ENCODE measurements around the gene ZNF845. TPM values are rescaled to one million over a fixed set of nuclear protein-coding genes. Genes with fewer than 3 reads are reported as not detected.
"Not testable (repeated sequence)": the region's sequence is repeated elsewhere in the genome, so short reads cannot be mapped to it uniquely, and the experiment has no call there.

Gene ZNF845
- total RNA-seq, 1 donor from 2014 or later, result 8.6 TPM

- peaks cover 7% of the 10 kb centered on the region for H3K4me1 Mint-ChIP-seq (ENCODE audit: unreplicated experiment)
- H3K36me3 Mint-ChIP-seq (ENCODE audit: low read depth, unreplicated experiment), result peaks cover 16% of the 10 kb centered on the region
- no peak for TF ChIP-seq CTCF (IDR thresholded peaks at IDR 0.05; ENCODE audit: unreplicated experiment)
- peaks cover 2% of the 10 kb centered on the region for H3K27me3 Mint-ChIP-seq (ENCODE audit: unreplicated experiment)
- peaks cover 6% of the 10 kb centered on the region for H3K9me3 Mint-ChIP-seq (ENCODE audit: unreplicated experiment)
- H3K27ac Mint-ChIP-seq (ENCODE audit: unreplicated experiment), result peak overlapping the region; percentile 93
- peak overlapping the region; percentile 96 for H3K4me3 Mint-ChIP-seq (ENCODE audit: unreplicated experiment)
- DNase-seq (ENCODE audit: low spot score), result peak; percentile 62
Observed at GRCh38 chr19:53333066-53333462, 485 bp upstream of the ZNF845 start.

DNA sequence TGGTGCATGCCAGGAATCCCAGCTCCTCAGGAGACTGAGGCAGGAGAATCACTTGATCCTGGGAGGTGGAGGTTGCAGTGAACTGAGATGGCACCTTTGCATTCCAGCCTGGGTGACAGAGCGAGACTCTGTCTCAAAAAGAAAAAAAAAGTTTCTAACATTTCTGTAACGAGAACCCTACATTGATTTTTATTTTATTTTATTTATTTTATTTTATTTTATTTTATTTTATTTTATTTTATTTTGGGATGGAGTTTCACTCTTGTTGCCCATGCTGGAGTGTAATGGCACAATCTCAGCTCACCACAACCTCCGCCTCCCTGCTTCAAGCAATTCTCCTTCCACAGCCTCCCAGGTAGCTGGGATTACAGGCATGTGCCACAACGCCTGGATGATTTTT lies 10.9 kb downstream of the ZNF845 start:
- H3K4me1 Mint-ChIP-seq (ENCODE audit: unreplicated experiment); DNase-seq (ENCODE audit: low spot score); H3K27me3 Mint-ChIP-seq (ENCODE audit: unreplicated experiment); H3K27ac Mint-ChIP-seq (ENCODE audit: unreplicated experiment); H3K4me3 Mint-ChIP-seq (ENCODE audit: unreplicated experiment); H3K9me3 Mint-ChIP-seq (ENCODE audit: unreplicated experiment): not testable (repeated sequence)
- peaks cover 64% of the 10 kb centered on the region for H3K36me3 Mint-ChIP-seq (ENCODE audit: low read depth, unreplicated experiment)

DNA sequence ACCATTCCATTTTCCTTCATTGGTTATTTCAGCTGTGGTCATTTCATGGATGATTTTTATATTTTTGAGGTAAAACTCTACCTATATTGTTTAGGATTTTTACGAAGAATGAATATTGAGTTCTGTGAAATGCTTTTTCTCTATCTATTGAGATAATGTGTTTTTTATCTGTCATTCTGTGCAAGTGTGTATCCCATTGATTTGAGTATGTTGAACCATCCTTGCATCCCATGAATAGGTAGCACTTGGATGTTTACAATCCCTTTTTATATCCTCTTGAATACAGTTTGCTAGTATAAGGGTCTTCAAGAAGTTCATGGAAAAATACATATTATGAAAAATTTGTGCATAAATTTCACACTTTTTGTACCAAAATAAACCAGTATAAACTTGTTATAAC lies 22.2 kb downstream of the ZNF845 start:
- H3K4me1 Mint-ChIP-seq (ENCODE audit: unreplicated experiment), result no peaks in the 10 kb centered on the region
- H3K27me3 Mint-ChIP-seq (ENCODE audit: unreplicated experiment), result peaks cover 1% of the 10 kb centered on the region
- no peak for TF ChIP-seq CTCF (IDR thresholded peaks at IDR 0.05; ENCODE audit: unreplicated experiment)
- H3K9me3 Mint-ChIP-seq (ENCODE audit: unreplicated experiment), result peaks cover 34% of the 10 kb centered on the region
- H3K27ac Mint-ChIP-seq (ENCODE audit: unreplicated experiment), result no peak overlapping the region
- no peak for DNase-seq (ENCODE audit: low spot score)
- H3K4me3 Mint-ChIP-seq (ENCODE audit: unreplicated experiment), result no peak overlapping the region
- peaks cover 57% of the 10 kb centered on the region for H3K36me3 Mint-ChIP-seq (ENCODE audit: low read depth, unreplicated experiment)

GRCh38 chr19:53357821-53358581 lies 24.5 kb downstream of the ZNF845 start:
- DNase-seq (ENCODE audit: low spot score), result no peak
- Mint-ChIP-seq H3K9me3 (ENCODE audit: unreplicated experiment) (peaks cover 11% of the 10 kb centered on the region), H3K27ac (ENCODE audit: unreplicated experiment) (no peak overlapping the region), H3K4me3 (ENCODE audit: unreplicated experiment) (no peak overlapping the region), H3K4me1 (ENCODE audit: unreplicated experiment) (no peaks in the 10 kb centered on the region), H3K27me3 (ENCODE audit: unreplicated experiment) (peaks cover 1% of the 10 kb centered on the region), H3K36me3 (ENCODE audit: low read depth, unreplicated experiment) (peaks cover 35% of the 10 kb centered on the region)
- no peak for TF ChIP-seq CTCF (IDR thresholded peaks at IDR 0.05; ENCODE audit: unreplicated experiment)

- H3K4me1 Mint-ChIP-seq (ENCODE audit: unreplicated experiment); H3K9me3 Mint-ChIP-seq (ENCODE audit: unreplicated experiment); DNase-seq (ENCODE audit: low spot score); H3K27me3 Mint-ChIP-seq (ENCODE audit: unreplicated experiment); H3K27ac Mint-ChIP-seq (ENCODE audit: unreplicated experiment): not testable (repeated sequence)
- peak overlapping the region; percentile 51 for H3K4me3 Mint-ChIP-seq (ENCODE audit: unreplicated experiment)
- H3K36me3 Mint-ChIP-seq (ENCODE audit: low read depth, unreplicated experiment), result peaks cover 24% of the 10 kb centered on the region
Observed at GRCh38 chr19:53360056-53360455, 26.5 kb downstream of the ZNF845 start.

DNA sequence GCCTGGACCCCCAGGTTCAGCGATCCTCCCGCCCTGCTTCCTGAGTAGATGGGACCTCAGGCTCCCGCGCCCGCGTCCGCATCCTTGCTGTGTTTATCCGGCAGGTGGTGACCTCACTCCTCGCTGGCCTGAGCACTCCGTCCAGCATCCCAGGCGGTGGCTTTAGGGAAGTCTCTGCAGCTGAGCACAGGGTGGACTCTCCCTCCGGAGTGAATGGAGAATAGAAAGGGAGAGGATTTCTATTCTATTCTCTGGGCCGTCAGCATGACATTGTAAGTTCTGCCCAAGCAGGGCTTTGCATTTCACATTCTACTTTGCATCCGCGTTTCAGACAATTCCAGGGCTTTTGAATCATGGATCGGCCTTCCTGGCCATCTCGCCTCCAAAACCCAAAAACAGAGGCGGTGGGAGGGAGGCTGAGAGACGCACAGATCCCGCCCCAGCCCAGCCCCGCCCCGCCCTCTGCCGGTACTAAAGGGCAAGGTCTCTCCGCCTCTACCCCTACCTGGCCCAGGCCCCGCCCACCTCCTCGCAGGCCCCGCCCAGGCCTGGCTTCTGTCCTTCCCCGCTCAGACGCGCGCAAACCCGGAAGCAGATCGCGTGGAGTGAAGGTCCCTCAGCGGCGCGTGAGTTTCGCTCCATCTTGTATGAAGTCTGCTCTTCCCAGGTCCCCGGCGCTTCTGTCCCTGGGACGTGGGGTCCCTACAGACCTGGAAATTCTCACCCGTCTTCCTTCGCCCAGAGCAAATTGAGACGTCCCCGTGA lies 31.8 kb downstream of the ZNF845 start, which contains the start of gene ZNF525:
Gene ZNF525 (plus strand): TSS at position 572 of the 765 bp plus-strand sequence. CDS start 6,577 bp downstream, outside the sequence.
- DNase-seq (ENCODE audit: low spot score), result peak; percentile 80
- no peaks in the 10 kb centered on the region for H3K9me3 Mint-ChIP-seq (ENCODE audit: unreplicated experiment)
- H3K36me3 Mint-ChIP-seq (ENCODE audit: low read depth, unreplicated experiment), result no peaks in the 10 kb centered on the region
- H3K27ac Mint-ChIP-seq (ENCODE audit: unreplicated experiment), result no peak within 1 kb of the TSS
- peaks cover 5% of the 10 kb centered on the region for H3K27me3 Mint-ChIP-seq (ENCODE audit: unreplicated experiment)
- H3K4me3 Mint-ChIP-seq (ENCODE audit: unreplicated experiment), result peak within 1 kb of the TSS; percentile 92
- H3K4me1 Mint-ChIP-seq (ENCODE audit: unreplicated experiment), result peaks cover 7% of the 10 kb centered on the region
- peak; percentile 55 for TF ChIP-seq CTCF (IDR thresholded peaks at IDR 0.05; ENCODE audit: unreplicated experiment)
